SK-N-SH (cell line): ENCODE measurements around the gene ZNF774. TPM values are rescaled to one million over a fixed set of nuclear protein-coding genes. Genes with fewer than 3 reads are reported as not detected.

Source experiments
- CTCF ChIA-PET: fragments of 300-600, 350-600 bp; formaldehyde crosslinking; extraction: SDS; loops from one replicate; lab custom pipeline; 2021; lab: Yijun Ruan, JAX
- POLR2A ChIA-PET: fragments of 350-600 bp; sonication (Branson Sonifier 250); formaldehyde crosslinking; extraction: SDS; loops from one replicate; lab custom pipeline; 2020; ENCODE audit warnings: antibody characterized with exemption, inconsistent platforms; lab: Yijun Ruan, JAX
- DNase-seq: peaks from one replicate; pipeline ENCODE4 v3.0.0; 2012
- H2AFZ ChIP-seq: fragments of 200-600 bp; sonication (generic); 2 replicates; pipeline ENCODE4 v1.8.1; 2016; ENCODE audit warnings: antibody characterized with exemption, mild to moderate bottlenecking, low read depth
- H3F3A ChIP-seq: fragments of 200-600 bp; sonication (generic); replicated peaks from 2 replicates; pipeline ENCODE3; 2016; ENCODE audit warnings: antibody characterized with exemption, mild to moderate bottlenecking; ENCODE audit not compliant: insufficient read depth
- H3K27ac ChIP-seq, 2 experiments: fragments of 200-500 bp in 1 of 2; fragments of 200-600 bp in 1 of 2; sonication (Bioruptor generic) in 1 of 2; sonication (generic), shearing (Covaris generic) in 1 of 2; 2 replicates each; pipeline versions ENCODE4 v1.5.1 to v1.6.1; 2014 to 2016; ENCODE audit warnings: low read depth in 2 of 2, inconsistent platforms in 1 of 2, low read length in 1 of 2, mild to moderate bottlenecking in 1 of 2, mixed read lengths in 1 of 2
- H3K27me3 ChIP-seq: fragments of 200-600 bp; sonication (generic), shearing (Covaris generic); 2 replicates; pipeline ENCODE4 v1.6.1; 2016; ENCODE audit warnings: mixed run types; ENCODE audit not compliant: insufficient read depth
- H3K36me3 ChIP-seq, 2 experiments: fragments of 200-500 bp in 1 of 2; fragments of 200-600 bp in 1 of 2; sonication (Bioruptor generic) in 1 of 2; sonication (generic) in 1 of 2; replicated peaks in 1 of 2; 2 replicates each; pipeline versions ENCODE3 to v1.5.1; 2014 to 2016; ENCODE audit warnings: low read length in 1 of 2, mild to moderate bottlenecking in 1 of 2; ENCODE audit not compliant: insufficient read depth in 2 of 2, control insufficient read depth in 1 of 2
- H3K4me1 ChIP-seq, 2 experiments: fragments of 200-500 bp in 1 of 2; fragments of 200-600 bp in 1 of 2; sonication (Bioruptor generic) in 1 of 2; sonication (generic), shearing (Covaris generic) in 1 of 2; 2 replicates each; pipeline versions ENCODE4 v1.5.1 to v1.6.1; 2014 to 2016; ENCODE audit warnings: low read depth in 1 of 2, low read length in 1 of 2, mixed run types in 1 of 2; ENCODE audit not compliant: insufficient read depth in 2 of 2, control insufficient read depth in 1 of 2
- H3K4me2 ChIP-seq: fragments of 200-600 bp; sonication (generic), shearing (Covaris generic); 2 replicates; pipeline ENCODE4 v1.6.1; 2017; ENCODE audit warnings: mixed run types
- H3K4me3 ChIP-seq, 2 experiments: fragments of 200-500 bp in 1 of 2; fragments of 200-600 bp in 1 of 2; sonication (Bioruptor generic) in 1 of 2; sonication (generic), shearing (Covaris generic) in 1 of 2; 2 replicates each; pipeline versions ENCODE4 v1.5.1 to v1.8.1; 2014 to 2016; ENCODE audit warnings: low read depth in 2 of 2, inconsistent platforms in 1 of 2, low read length in 1 of 2, mild to moderate bottlenecking in 1 of 2, mixed read lengths in 1 of 2, moderate library complexity in 1 of 2
- H3K79me2 ChIP-seq: fragments of 200-600 bp; sonication (generic); 2 replicates; pipeline ENCODE4 v1.8.1; 2017; ENCODE audit warnings: mild to moderate bottlenecking; ENCODE audit not compliant: insufficient read depth
- H3K9ac ChIP-seq: fragments of 200-600 bp; sonication (generic); 2 replicates; pipeline ENCODE4 v1.6.1; 2017; ENCODE audit warnings: mixed run types
- H3K9me2 ChIP-seq: fragments of 200-600 bp; sonication (generic); 2 replicates; pipeline ENCODE4 v1.6.1; 2017; ENCODE audit warnings: mixed run types
- H3K9me3 ChIP-seq: fragments of 200-600 bp; sonication (generic); 2 replicates; pipeline ENCODE4 v1.6.1; 2017; ENCODE audit warnings: mixed run types, mild to moderate bottlenecking, moderate library complexity
- H4K20me1 ChIP-seq: fragments of 200-600 bp; sonication (generic); 2 replicates; pipeline ENCODE4 v1.6.1; 2017; ENCODE audit warnings: mild to moderate bottlenecking, mixed run types; ENCODE audit not compliant: insufficient read depth
- CHD2 ChIP-seq: fragments of 150-350 bp; IDR thresholded peaks from 2 replicates; pipeline ENCODE4 v1.6.1; 2018; ENCODE audit warnings: low read length; ENCODE audit not compliant: partially characterized antibody
- EP300 ChIP-seq, 2 experiments: IDR thresholded peaks; 2 replicates each; pipeline versions ENCODE4 v1.4.0 to v1.6.1; 2012; ENCODE audit warnings: borderline replicate concordance in 1 of 2, low read depth in 1 of 2, low read length in 1 of 2
- EZH2phosphoT487 ChIP-seq: fragments of 200-600 bp; sonication (generic); IDR thresholded peaks from 2 replicates; pipeline ENCODE4 v1.6.1; 2017; ENCODE audit warnings: low read depth, mixed run types, mild to moderate bottlenecking, antibody characterized with exemption, moderate library complexity, borderline replicate concordance
- FOSL2 ChIP-seq: IDR thresholded peaks from 2 replicates; pipeline ENCODE4 v1.4.0; 2012; ENCODE audit warnings: low read depth, mild to moderate bottlenecking, moderate library complexity, borderline replicate concordance
- FOXJ3 ChIP-seq: sonication (generic); formaldehyde crosslinking; IDR thresholded peaks from 2 replicates; pipeline ENCODE4 v1.5.1; 2020; ENCODE audit warnings: mild to moderate bottlenecking, missing genetic modification reagents
- GABPA ChIP-seq: IDR thresholded peaks from 2 replicates; pipeline ENCODE4 v1.4.0; 2012; ENCODE audit warnings: low read depth, mild to moderate bottlenecking
- MXI1 ChIP-seq: IDR thresholded peaks from 2 replicates; pipeline ENCODE4 v1.6.1; 2012; ENCODE audit warnings: mild to moderate bottlenecking, low read depth, low read length, improper control_type of control experiment
- NFIC ChIP-seq: IDR thresholded peaks from 2 replicates; pipeline ENCODE4 v1.4.0; 2012; ENCODE audit warnings: borderline replicate concordance
- POLR2AphosphoS5 ChIP-seq: IDR thresholded peaks from 2 replicates; pipeline ENCODE4 v1.6.1; 2012; ENCODE audit warnings: low read depth, low read length
- RFX5 ChIP-seq: IDR thresholded peaks from 2 replicates; pipeline ENCODE4 v1.6.1; 2012; ENCODE audit warnings: mild to moderate bottlenecking, improper control_type of control experiment, low read length
- SMC3 ChIP-seq: IDR thresholded peaks from 2 replicates; pipeline ENCODE4 v1.6.1; 2012; ENCODE audit warnings: low read depth, low read length, improper control_type of control experiment
- TCF12 ChIP-seq: IDR thresholded peaks from 2 replicates; pipeline ENCODE4 v1.4.0; 2012
- WGBS: methylation state at CpG from one replicate; pipeline ENCODE4 v1.1.6; 2017; ENCODE audit warnings: low lambda C conversion rate; 5-methylcytosine and 5-hydroxymethylcytosine counted together
- polyA plus RNA-seq, 3 experiments: library from polyadenylated mRNA; depleted of rRNA; stranded (reverse); fragments of >200 nt; gene quantifications; 2 replicates each; pipeline ENCODE4 v1.2.3, GENCODE V29; 2012
- TF ChIP-seq, protein P1 (sequence below): fragments of 150-350 bp; IDR thresholded peaks from 2 replicates; pipeline ENCODE4 v1.6.1; 2016; ENCODE audit warnings: mild to moderate bottlenecking, low read depth, low read length
- TF ChIP-seq, protein P2 (sequence below): IDR thresholded peaks from 2 replicates; pipeline ENCODE4 v1.4.0; 2012; ENCODE audit warnings: low read depth, borderline replicate concordance
- TF ChIP-seq, protein P3 (sequence below): fragments of 200-600 bp; sonication (generic); IDR thresholded peaks from 2 replicates; pipeline ENCODE4 v1.6.1; 2017; ENCODE audit warnings: antibody characterized with exemption, mild to moderate bottlenecking, moderate library complexity
- TF ChIP-seq, protein P4 (sequence below): IDR thresholded peaks from 2 replicates; pipeline ENCODE4 v1.4.0; 2012; ENCODE audit warnings: low read depth, borderline replicate concordance

ZNF774 gene
- polyA plus RNA-seq, 1 of the 3 experiments (the other 2 are of a cell fraction) = 1.8 TPM

DNA sequence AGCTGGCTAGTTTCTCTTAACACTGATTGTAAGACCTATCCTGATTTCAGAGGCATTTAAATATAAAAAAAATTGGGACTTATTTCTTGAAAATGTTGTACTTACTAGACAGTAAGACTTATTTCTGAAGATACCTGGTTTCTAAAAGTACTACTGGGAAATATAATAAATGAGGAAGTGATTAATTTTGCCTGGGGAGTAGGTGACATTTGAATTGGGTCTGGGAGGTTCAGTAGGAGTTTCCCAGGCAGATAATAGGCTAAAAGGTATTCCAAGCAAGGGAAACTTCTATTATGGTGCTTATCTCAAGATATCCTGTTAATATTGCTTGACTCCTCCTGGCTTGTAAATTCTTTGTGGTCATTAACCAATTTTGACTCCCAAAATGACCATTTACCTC is 29.4 kb downstream of the ZNF774 start:
- no peaks in the 10 kb centered on the region for H3K9me2 ChIP-seq
- H3K4me1 ChIP-seq = no peaks in the 10 kb centered on the region
- no peak overlapping the region for H3K4me3 ChIP-seq
- no peaks in the 10 kb centered on the region for H3K9me3 ChIP-seq
- TF ChIP-seq, protein P1, sequence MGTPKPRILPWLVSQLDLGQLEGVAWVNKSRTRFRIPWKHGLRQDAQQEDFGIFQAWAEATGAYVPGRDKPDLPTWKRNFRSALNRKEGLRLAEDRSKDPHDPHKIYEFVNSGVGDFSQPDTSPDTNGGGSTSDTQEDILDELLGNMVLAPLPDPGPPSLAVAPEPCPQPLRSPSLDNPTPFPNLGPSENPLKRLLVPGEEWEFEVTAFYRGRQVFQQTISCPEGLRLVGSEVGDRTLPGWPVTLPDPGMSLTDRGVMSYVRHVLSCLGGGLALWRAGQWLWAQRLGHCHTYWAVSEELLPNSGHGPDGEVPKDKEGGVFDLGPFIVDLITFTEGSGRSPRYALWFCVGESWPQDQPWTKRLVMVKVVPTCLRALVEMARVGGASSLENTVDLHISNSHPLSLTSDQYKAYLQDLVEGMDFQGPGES = no peak
- TF ChIP-seq, all 33 proteins: peak for 0
- Histone ChIP-seq H3K79me2 (no peaks in the 10 kb centered on the region), H3F3A (peaks cover 4% of the 10 kb centered on the region), H3K4me2 (no peak overlapping the region), H4K20me1 (no peaks in the 10 kb centered on the region), H2AFZ (no peak overlapping the region), H3K27ac (no peak overlapping the region), H3K36me3 (no peaks in the 10 kb centered on the region), H3K9ac (no peak overlapping the region), H3K27me3 (no peaks in the 10 kb centered on the region)
- CTCF ChIA-PET = interaction anchor here (1.1 to 1.3 kb wide), 3 partner anchors 13 to 101 kb away, joined by 3 to 5 read pairs (median 5); no protein-coding TSS in a partner anchor
- POLR2A ChIA-PET = no interaction called here
- no peak for DNase-seq

DNA sequence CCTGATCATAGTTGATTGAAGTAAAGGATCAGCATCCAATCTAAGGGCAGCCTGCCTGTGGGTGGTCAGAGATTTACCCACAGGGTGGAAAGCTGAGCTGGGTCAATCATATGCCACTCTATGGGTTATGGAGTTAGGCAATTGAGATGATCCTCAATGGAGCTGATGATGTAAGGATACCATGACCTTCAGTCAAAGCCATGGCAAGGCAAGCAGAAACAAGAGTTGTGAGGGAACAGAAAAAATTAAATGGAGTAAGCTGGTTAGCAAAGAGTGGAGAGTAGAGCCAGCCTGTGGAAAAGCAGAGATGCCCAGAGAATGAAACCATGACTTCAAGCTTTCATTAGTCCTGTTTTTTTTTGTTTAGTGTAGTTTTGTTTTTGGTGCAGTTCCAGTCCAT is 30.2 kb downstream of the ZNF774 start:
- H3K4me3 ChIP-seq = no peak overlapping the region
- H4K20me1 ChIP-seq = no peaks in the 10 kb centered on the region
- no peak for DNase-seq
- no peaks in the 10 kb centered on the region for H3K9me3 ChIP-seq
- no peak overlapping the region for H3K9ac ChIP-seq
- ChIA-PET CTCF (interaction anchor here (1.1 to 1.3 kb wide), 3 partner anchors 12 to 100 kb away, joined by 3 to 5 read pairs (median 5); no protein-coding TSS in a partner anchor), POLR2A (interaction anchor here (0.6 kb wide), 1 partner anchor 30 kb away, joined by 7 read pairs; no protein-coding TSS in a partner anchor)
- no peak overlapping the region for H2AFZ ChIP-seq
- no peak overlapping the region for H3K27ac ChIP-seq
- H3K27me3 ChIP-seq = no peaks in the 10 kb centered on the region
- no peak overlapping the region for H3K4me2 ChIP-seq
- H3K9me2 ChIP-seq = no peaks in the 10 kb centered on the region
- H3F3A ChIP-seq = peaks cover 4% of the 10 kb centered on the region
- no peaks in the 10 kb centered on the region for H3K36me3 ChIP-seq
- no peaks in the 10 kb centered on the region for H3K4me1 ChIP-seq
- TF ChIP-seq EP300 (IDR thresholded peaks at IDR 0.05; ENCODE audit: borderline replicate concordance in 1 of 2, low read depth in 1 of 2, low read length in 1 of 2) (no peak), FOXJ3 (no peak), NFIC (no peak)
- TF ChIP-seq, protein P2, sequence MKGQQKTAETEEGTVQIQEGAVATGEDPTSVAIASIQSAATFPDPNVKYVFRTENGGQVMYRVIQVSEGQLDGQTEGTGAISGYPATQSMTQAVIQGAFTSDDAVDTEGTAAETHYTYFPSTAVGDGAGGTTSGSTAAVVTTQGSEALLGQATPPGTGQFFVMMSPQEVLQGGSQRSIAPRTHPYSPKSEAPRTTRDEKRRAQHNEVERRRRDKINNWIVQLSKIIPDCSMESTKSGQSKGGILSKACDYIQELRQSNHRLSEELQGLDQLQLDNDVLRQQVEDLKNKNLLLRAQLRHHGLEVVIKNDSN = no peak
- TF ChIP-seq, all 33 proteins: peak for 0
- no peaks in the 10 kb centered on the region for H3K79me2 ChIP-seq

DNA sequence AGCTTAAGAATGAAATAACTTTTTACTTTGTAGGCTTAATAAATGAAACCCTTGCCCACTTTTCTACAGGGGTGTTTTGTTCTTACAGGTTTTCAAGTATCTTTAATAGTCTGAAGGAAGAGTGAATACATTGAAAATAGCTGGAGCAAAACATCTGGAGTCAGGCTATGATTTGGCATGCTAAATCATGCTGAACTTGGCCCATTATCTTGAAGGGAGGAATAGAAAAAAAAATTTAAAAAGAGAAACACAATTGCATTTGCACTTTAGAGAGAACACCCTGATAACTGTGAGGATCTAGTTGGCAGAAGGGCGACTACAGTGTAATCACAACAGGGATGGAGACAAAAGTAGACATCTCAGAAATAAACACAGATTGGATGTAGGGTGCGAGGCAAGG is 34.1 kb downstream of the ZNF774 start:
- ChIA-PET CTCF (interaction anchor here (1.0 kb wide), 1 partner anchor 24 kb away, joined by 3 read pairs; no protein-coding TSS in a partner anchor), POLR2A (no interaction called here)
- Histone ChIP-seq H3K9me2 (no peaks in the 10 kb centered on the region), H3K79me2 (peaks cover 28% of the 10 kb centered on the region), H3K27ac (no peak overlapping the region), H3K9me3 (no peaks in the 10 kb centered on the region), H3K4me3 (no peak overlapping the region), H3F3A (peaks cover 9% of the 10 kb centered on the region), H2AFZ (no peak overlapping the region; the same call in 1 of the 2 replicates), H3K4me1 (peaks cover 3 to 7% of the 10 kb centered on the region in 2 experiments; a peak in 2 of 4 replicates), H3K27me3 (no peaks in the 10 kb centered on the region), H3K36me3 (peaks cover 4 to 6% of the 10 kb centered on the region in 2 experiments), H3K4me2 (no peak overlapping the region), H4K20me1 (peaks cover 19% of the 10 kb centered on the region), H3K9ac (no peak overlapping the region)
- no peak for DNase-seq
- WGBS = 91% methylated on average over 2 of the region's 2 CpGs
- TF ChIP-seq EZH2phosphoT487 (no peak), SMC3 (no peak), CHD2 (no peak), EP300 (IDR thresholded peaks at IDR 0.05; ENCODE audit: borderline replicate concordance in 1 of 2, low read depth in 1 of 2, low read length in 1 of 2) (no peak), RFX5 (no peak), GABPA (no peak), TCF12 (no peak), POLR2AphosphoS5 (no peak), MXI1 (no peak), FOSL2 (no peak), NFIC (no peak)
- TF ChIP-seq, protein P3, sequence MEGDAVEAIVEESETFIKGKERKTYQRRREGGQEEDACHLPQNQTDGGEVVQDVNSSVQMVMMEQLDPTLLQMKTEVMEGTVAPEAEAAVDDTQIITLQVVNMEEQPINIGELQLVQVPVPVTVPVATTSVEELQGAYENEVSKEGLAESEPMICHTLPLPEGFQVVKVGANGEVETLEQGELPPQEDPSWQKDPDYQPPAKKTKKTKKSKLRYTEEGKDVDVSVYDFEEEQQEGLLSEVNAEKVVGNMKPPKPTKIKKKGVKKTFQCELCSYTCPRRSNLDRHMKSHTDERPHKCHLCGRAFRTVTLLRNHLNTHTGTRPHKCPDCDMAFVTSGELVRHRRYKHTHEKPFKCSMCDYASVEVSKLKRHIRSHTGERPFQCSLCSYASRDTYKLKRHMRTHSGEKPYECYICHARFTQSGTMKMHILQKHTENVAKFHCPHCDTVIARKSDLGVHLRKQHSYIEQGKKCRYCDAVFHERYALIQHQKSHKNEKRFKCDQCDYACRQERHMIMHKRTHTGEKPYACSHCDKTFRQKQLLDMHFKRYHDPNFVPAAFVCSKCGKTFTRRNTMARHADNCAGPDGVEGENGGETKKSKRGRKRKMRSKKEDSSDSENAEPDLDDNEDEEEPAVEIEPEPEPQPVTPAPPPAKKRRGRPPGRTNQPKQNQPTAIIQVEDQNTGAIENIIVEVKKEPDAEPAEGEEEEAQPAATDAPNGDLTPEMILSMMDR = no peak
- TF ChIP-seq, protein P4, sequence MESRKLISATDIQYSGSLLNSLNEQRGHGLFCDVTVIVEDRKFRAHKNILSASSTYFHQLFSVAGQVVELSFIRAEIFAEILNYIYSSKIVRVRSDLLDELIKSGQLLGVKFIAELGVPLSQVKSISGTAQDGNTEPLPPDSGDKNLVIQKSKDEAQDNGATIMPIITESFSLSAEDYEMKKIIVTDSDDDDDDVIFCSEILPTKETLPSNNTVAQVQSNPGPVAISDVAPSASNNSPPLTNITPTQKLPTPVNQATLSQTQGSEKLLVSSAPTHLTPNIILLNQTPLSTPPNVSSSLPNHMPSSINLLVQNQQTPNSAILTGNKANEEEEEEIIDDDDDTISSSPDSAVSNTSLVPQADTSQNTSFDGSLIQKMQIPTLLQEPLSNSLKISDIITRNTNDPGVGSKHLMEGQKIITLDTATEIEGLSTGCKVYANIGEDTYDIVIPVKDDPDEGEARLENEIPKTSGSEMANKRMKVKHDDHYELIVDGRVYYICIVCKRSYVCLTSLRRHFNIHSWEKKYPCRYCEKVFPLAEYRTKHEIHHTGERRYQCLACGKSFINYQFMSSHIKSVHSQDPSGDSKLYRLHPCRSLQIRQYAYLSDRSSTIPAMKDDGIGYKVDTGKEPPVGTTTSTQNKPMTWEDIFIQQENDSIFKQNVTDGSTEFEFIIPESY = no peak
